SH-SY5Y (cell line): ENCODE measurements around the gene RGS9.

ENCODE experiments used
- GATA2 ChIP-seq: IDR thresholded peaks from 2 replicates; pipeline ENCODE4 v1.6.1; 2011; ENCODE audit warnings: mild to moderate bottlenecking, low read depth, low read length
- GATA3 ChIP-seq: IDR thresholded peaks from 2 replicates; pipeline ENCODE4 v1.6.1; 2011; ENCODE audit warnings: low read depth, mild to moderate bottlenecking, low read length, moderate library complexity

Gene RGS9

DNA sequence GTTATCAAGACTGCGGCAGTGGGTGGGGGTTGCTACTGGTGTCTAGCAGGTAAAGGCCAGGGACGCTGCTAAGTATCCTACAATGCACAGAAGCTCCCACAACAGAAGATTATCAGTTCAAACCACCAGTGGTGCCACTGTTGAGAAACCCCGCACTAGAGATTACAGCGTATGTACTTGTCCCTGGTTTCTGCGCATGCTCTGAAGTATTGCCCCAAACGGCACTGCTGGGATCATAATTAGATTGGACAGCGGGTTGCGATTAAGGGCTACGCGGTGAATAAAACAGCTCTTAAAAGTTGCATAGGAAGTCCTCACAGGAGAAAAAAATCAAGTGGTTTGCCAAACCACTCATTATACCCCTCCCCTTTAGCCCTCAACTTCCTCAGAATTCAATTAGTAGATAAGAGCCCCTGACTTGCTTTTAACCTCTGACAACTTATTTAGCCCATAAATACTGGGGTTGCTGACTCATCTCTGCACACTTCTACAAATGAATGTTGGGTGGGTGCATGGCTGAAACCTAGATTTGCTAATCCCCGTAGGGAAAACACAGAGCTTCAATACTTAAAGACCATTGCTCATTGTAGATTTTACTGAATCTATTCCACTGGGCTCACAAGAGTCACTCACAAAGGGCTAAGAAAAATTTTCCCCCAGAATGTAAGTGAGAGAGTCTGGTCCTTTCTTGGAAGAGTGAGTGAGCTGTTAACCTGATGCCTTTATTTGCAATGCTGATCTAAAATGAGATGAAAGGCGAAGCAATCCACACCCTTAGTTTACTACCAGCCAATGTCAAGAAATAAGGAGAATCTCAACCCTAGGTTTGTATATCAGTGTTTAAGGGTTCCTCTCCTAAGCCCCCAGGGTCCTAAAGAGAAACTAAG lies 91.8 kb downstream of the RGS9 start:
- no peak for TF ChIP-seq GATA3
- TF ChIP-seq GATA2, result no peak; the same call in none of the 2 replicates

DNA sequence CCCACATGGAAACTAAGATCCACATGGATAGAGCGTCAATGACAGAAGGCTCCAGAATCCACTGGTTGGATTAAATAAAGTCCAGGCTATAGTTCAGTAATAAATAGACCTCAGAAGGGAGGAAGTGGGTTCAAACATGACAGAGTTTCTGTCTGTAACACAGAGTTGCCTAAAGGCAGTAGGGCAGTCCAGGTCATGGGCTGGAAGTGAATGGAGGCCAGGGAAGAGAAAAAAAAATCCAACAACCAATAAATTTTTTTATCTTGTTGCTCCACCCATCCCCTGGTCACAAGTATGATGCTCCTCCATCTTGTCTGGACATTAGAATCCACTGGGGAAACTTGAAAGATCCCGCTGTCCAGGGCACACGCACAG lies 92.4 kb downstream of the RGS9 start:
- TF ChIP-seq GATA3 (no peak), GATA2 (no peak)

DNA sequence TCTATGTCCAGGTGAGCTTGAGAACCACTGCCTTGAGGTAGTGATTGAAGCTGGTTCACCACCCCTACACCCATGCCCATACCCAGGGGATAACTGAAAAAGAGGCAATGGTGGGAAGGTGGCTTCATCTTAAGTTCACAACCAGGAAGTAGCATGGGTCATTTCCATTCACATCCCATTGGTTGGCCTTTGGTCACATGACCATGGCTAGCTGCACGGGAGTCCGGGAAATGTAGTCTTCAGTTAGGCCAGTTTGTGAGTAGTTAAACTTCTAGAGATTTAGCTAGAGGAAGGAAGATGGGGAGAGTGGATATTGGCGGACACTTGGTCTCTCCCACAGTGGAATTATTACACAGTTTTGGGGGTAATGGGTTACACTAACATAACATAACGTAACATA lies 92.9 kb downstream of the RGS9 start:
- TF ChIP-seq GATA2 (no peak), GATA3 (no peak)

DNA sequence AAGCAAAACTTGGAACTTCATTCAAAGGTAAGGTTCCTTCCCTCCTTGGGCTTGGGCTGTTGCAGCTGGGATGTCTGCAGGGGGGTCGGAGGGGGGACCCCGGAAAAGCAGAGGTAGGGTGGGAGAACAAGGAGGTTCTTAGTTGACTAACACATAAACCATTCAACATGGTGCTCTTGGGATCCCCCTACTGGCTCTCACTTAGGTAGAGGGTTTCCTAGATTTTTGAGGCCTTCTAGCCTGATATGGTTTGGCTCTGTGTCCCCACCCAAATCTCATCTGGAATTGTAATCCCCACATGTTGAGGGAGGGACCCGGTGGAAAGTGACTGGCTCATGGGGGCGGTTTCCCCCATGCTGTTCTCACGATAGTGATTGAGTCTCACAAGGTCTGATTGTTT lies 93.9 kb downstream of the RGS9 start:
- TF ChIP-seq GATA2 (no peak), GATA3 (no peak)

DNA sequence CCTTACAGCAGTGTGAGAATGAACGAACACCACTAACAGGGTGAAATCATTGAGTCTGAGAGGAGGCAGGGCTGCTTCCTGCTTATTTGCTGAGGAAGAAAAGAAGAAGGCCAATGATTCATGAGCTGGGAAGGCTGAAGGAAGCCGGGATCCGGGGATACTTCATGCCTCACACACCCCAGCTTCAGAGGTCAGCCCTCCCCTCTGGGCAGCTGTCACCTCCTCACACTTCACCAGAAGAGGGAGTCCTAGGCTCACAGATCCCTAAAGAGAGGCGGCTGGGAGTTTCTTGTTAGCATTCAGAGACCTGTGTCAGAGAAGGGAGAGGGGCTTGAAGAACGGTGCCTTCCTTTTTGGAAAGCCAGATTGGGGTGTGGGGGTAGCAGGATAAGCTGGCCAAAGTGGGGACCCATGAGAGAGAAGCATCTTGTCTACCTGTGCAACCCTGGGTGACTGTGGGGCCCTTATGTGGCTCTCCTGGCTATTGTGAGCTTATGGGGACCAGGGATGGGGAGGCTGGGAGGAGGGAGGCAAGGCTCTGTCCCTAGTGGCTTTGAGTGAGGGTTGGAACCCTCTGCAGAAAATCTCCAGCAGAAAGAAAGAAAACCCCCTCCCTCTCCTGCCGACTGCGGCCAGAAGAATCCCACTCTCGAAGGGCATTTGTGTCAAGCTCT lies 94.6 kb downstream of the RGS9 start:
- TF ChIP-seq GATA2, result no peak
- TF ChIP-seq GATA3, result no peak

DNA sequence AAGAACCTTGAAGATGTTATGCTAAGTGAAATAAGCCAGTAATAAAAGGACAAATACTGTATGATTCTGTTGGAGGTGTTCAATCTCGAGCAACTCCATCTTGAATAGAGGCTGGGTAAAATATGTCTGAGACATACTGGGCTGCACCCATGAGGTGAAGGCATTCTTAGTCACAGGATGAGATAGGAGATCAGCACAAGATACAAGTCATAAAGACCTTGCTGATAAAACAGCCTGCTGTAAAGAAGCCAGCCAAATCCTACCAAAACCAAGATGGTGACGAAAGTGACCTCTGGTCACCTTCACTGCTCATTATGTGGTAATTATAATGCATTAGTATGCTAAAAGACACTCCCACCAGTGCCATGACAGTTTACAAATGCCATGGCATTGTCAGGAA lies 98.1 kb downstream of the RGS9 start:
- TF ChIP-seq GATA3, result no peak
- no peak for TF ChIP-seq GATA2

DNA sequence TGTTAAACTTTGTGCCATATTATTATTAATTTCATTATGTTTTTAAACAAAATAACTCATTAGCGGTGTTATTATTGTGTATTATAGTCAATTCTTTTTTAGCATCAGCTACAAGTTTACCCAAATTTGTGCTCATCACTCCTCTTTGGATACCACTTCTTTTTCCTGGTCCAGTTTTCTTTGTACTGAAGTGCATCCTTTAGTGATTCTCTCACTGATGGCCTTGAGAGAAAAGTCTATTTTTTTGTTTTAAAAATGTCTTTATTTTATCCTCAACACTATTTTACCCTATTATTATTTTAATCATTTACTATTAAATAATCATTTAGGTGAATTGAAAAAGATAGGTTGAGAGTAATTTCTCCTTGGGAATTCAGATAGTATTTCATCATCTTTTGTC lies 99.2 kb downstream of the RGS9 start:
- TF ChIP-seq GATA2 (no peak), GATA3 (no peak)

DNA sequence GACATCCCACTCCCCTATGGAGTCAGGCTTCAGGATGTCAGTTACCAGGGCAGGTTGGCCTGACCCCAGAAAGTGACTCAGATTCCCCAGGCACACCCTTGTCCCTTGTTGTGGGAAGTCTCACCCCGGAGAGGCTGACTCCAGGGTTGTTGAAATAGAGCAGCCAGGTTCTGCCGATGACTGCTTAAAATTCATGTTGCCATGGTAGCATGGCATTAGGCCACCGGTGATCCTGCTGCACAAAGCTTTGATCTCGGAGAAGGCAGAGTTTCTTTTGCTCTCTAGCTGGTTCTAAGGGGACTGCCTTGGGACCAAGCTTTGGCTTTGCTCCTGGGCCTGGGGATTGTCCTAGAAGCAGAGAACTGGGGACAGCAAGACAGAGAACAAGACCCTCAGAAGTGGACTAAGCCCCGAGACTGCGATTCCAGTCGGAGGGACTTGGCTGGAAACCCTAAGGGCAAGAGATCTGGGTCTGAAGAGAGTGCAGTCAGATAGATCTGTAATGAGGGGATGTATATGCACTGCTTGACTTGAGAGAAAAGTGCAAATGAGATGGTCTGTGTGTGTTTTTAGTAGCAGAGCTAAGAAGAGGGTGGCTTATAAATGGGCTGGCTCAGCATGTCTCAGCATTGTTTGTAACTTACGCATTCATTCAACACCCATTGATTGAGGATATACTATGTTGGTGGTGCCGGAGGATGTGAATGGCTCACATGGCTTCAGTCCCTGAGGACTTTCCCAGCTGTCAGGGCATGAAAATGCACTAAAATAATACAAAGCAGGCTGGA lies 106.9 kb downstream of the RGS9 start:
- no peak for TF ChIP-seq GATA2
- no peak for TF ChIP-seq GATA3

DNA sequence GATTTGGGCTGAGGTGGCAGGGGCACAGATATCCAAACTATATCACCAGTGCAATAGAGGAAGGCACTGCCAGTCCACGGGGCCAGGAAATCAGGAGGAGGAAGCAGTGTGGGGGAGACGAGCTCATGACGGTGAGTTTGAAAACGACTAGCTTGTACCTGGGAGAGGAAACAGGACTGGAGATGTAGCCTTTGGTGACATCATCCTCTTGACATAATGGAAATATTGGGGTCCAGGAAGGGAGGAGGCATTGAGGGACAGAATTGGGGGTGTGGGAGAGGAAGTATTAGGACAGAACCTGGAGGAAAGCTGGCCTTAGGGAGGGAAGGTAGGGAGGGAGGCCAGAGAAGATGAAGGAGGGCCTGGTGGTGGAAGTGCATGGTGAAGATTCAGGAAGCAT lies 109.1 kb downstream of the RGS9 start:
- no peak for TF ChIP-seq GATA3
- TF ChIP-seq GATA2, result no peak

DNA sequence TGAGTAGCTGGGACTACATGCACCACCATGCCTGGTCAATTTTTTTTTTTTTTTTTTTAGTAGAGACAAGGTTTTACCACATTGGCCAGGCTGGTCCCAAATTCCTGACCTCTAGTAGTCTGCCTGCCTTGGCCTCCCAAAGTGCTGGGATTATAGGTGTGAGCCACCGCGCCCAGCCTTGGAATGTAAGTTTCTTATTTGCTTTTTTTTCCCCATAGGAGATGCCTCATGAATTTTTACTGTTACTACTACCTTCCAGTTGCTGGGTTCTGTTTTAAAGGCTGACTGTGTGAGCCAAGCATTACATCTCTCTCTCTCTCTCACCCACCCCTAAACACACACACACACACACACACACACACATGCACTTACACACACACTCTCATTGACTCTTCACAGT lies 112.6 kb downstream of the RGS9 start:
- TF ChIP-seq GATA2 (no peak), GATA3 (no peak)

DNA sequence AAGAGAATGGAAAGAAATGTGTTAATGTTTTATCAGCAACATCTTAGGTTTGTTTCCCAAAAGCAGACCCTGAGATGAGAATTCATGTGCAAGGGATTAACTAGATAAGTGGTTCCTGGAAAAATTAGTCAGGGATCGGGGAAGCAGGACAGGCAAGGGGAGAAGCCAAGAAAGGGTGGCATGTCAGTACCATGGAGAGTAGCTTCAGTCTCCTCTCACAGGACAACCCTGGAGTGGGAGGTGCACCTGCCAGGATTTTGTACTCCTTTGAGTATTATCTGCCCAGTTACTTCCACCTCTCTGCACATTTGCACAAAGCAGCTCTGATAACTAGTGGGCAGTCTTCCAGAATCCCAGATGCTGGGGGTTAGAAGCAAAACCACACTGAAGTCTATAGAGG lies 117.0 kb downstream of the RGS9 start:
- TF ChIP-seq GATA2 (no peak), GATA3 (no peak)

DNA sequence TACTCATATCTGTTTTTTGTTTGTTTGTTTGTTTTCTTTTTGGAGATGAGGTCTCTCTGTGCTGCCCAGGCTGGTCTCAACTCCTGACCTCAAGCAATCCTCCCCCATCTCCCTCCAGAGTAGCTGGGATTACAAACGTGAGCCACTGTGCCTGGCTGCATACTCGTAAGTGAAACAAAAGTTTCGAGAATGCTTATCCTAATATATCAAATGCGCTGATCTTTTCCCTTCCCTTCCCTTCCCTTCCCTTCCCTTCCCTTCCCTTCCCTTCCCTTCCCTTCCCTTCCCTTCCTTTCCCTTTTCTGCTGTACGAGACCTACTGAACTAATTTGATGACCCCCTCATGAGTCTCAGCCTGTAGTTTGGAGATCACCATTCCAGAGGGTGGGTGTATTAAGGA lies 122.1 kb downstream of the RGS9 start:
- no peak for TF ChIP-seq GATA3
- TF ChIP-seq GATA2, result no peak

DNA sequence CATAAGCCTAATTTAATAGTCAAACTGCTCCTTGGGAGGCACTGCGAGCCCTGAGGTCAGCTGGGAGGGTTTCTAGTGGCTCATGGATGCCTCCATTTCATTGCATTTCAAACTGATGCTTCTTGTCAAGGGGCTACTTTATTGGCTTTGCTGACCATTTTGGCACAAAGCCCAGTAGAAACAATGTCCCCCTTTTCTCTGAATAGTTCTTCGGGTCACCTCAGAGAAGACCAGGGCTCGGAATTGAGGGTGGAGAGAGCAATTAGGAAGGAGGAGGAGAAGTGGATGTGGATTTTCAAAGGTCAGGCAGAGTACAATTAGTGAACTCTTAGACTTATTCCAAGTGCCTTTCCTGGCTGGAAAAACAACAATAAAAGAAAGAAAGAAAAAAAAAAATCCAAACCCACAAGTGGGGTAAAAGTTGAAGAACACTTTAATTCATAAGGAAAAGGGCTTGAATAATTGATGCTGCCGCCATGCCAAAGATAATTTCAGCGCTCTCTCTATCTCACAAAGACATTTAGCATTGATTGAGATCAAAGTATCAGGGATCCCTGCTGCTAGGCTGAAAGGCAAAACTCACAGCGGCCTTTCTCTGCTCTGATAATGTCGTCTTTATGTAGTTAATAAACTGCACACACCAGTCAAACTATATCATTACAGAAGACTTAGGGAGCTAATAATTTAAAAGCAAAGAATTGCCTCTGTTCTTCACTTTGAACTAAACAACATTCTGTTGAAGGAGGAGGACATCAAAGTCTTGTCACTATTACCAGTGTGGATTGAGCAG lies 122.7 kb downstream of the RGS9 start:
- TF ChIP-seq GATA3, result no peak
- TF ChIP-seq GATA2, result no peak

DNA sequence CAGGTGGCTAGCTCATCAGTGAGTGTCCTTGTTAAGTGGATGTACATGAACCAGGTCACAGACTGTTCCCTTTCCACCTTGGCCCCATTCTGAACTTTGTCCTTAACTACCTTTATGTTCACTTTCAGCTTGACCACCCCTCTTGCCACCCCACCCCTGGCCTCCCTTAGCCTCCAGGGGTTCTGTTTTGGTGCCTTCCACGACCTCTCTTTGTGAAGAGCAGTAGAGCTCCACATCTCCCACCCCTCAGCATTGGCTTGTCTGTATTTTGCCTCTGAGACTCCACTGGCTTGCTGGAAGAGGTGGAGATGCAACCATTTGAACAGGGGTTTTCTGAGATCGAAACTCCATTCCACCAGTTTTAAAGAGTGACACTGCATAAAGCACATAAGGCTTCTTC lies 123.5 kb downstream of the RGS9 start:
- TF ChIP-seq GATA3 (no peak), GATA2 (no peak)
